AG09309 (cell line): Measurements from ENCODE around the gene HFE.

Experiments used
- DNase-seq: peaks from one replicate; pipeline ENCODE4 v3.0.0-alpha.2; 2010; ENCODE audit warnings: low read depth
- H3K4me3 ChIP-seq: 2 replicates; pipeline ENCODE4 v1.5.1; 2011; ENCODE audit warnings: mild to moderate bottlenecking, low read depth, low read length, moderate library complexity; ENCODE audit not compliant: control insufficient read depth
- TF ChIP-seq, protein P1 (sequence below): IDR thresholded peaks from 2 replicates; pipeline ENCODE4 v1.5.1; 2011; ENCODE audit warnings: mild to moderate bottlenecking, low read depth, low read length, inconsistent platforms; ENCODE audit not compliant: insufficient read depth, control insufficient read depth; ENCODE audit errors: missing control alignments

HFE gene

DNA sequence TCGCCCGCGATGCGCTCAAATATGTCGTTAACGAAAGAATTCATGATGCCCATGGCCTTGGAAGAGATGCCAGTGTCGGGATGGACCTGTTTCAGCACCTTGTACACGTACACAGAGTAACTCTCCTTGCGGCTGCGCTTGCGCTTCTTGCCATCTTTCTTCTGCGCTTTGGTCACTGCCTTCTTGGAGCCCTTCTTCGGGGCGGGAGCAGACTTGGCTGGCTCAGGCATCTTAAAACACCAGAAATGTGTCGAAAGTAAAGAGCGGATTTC lies 36.4 kb downstream of the HFE start:
- peak overlapping the region; percentile 54 for H3K4me3 ChIP-seq
- TF ChIP-seq, protein P1, sequence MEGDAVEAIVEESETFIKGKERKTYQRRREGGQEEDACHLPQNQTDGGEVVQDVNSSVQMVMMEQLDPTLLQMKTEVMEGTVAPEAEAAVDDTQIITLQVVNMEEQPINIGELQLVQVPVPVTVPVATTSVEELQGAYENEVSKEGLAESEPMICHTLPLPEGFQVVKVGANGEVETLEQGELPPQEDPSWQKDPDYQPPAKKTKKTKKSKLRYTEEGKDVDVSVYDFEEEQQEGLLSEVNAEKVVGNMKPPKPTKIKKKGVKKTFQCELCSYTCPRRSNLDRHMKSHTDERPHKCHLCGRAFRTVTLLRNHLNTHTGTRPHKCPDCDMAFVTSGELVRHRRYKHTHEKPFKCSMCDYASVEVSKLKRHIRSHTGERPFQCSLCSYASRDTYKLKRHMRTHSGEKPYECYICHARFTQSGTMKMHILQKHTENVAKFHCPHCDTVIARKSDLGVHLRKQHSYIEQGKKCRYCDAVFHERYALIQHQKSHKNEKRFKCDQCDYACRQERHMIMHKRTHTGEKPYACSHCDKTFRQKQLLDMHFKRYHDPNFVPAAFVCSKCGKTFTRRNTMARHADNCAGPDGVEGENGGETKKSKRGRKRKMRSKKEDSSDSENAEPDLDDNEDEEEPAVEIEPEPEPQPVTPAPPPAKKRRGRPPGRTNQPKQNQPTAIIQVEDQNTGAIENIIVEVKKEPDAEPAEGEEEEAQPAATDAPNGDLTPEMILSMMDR, result no peak
- DNase-seq, result no peak

DNA sequence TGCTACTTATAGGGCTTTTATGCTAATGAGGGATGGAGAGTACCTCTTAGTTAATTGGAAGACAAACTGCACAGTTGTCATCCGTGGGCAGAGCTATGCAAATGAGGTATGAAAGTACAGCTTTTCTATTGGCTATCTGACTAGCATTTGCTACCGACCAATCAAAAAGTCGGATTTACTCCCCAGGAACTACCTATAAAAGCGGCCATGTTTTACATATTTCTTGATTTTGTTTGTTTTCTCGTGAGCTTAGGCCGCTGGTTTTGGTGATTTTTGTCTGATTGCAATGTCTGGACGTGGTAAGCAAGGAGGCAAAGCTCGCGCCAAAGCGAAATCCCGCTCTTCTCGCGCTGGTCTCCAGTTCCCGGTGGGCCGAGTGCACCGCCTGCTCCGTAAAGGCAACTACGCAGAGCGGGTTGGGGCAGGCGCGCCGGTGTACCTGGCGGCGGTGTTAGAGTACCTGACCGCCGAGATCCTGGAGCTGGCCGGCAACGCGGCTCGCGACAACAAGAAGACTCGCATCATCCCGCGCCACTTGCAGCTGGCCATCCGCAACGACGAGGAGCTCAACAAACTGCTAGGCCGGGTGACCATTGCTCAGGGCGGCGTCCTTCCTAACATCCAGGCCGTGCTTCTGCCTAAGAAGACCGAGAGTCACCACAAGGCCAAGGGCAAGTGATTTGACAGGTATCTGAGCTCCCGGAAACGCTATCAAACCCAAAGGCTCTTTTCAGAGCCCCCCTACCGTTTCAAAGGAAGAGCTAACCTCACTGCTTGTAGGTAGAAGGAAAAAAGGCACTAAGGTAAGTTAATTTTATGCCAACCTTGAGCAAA lies 36.9 kb downstream of the HFE start:
- peak overlapping the region; percentile 68 for H3K4me3 ChIP-seq
- TF ChIP-seq, protein P1, result no peak
- peak; percentile 100 for DNase-seq

DNA sequence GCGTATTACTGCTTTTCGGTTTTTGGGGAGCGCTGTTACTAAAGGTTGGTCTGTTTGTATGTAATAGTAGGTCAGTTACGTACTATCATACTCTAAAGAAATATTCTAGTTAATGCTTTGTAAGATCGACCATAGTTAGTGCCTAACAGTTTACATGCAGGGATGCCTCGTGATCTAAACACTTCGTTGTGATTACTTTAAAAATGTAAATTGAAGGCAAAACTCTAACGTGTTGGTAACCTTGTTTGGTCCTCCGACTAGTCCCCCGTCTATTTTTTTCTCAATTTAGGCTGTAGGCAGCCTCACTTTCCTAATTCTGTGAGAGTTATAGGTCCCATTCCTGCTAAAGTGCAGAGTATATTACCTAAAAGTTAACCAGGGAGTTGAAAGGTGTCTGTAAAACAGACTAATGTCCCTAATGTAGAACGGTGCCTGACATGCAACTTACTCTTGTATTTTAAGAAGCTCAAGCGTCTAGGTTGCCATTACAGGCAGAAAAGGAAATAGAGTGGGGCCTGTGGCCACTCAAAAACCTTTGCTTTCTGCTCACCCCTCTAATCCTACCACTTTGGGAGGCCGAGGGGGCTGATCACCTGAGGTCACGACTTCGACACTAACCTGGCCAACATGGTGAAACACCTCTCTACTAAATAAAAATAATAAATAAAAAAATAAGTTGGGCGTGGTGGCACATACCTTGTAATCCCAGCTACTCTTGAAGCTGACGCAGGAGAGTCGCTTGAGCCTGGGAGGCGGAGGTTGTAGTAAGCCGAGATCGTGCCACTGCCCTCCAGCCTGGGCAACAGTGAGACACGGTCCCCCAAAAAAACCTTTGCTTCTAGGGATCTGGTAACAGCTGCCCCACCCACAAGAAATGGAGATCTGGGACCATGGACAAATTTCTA lies 37.8 kb downstream of the HFE start:
- peak overlapping the region; percentile 68 for H3K4me3 ChIP-seq
- DNase-seq, result no peak
- TF ChIP-seq, protein P1, result no peak

DNA sequence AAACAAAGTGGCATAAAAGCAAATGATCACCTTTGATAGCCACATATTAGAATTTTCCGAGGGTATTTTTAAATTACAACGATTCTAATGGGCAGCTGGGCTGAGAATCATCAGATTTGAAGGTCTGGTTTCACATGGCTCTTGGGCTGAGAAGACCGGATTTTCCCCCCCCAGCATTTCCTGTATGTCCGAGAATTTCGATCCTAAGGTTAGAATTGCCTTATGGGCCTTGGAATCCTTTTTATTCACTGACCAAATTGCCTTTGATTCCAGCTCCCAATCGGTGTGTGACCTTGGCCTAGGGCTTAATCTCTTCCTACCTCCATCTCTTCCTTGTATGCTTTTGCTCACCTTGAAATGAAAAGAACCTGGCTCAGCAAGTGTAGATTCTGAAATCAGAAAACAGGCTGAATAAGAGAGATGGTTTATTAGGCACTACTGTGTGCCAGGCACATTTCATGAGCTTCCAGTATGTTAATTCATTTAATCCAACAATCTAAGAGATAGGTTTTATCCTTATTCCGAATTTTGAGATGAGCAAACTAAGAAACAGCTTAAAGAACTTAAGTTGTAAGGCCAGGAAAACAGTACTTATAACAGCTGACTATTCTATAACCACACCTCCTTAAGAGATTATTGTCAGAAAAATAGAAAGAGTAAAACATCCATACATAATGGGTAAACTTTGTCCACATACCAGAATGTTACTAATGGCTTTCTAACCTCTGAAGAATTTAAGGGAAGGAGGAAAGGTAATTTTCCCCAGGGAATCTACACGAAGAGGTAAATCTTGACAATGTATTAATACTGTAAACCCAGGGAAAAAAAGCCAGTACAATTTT lies 39.4 kb downstream of the HFE start:
- TF ChIP-seq, protein P1, result no peak
- H3K4me3 ChIP-seq, result peak overlapping the region; percentile 68
- no peak for DNase-seq

DNA sequence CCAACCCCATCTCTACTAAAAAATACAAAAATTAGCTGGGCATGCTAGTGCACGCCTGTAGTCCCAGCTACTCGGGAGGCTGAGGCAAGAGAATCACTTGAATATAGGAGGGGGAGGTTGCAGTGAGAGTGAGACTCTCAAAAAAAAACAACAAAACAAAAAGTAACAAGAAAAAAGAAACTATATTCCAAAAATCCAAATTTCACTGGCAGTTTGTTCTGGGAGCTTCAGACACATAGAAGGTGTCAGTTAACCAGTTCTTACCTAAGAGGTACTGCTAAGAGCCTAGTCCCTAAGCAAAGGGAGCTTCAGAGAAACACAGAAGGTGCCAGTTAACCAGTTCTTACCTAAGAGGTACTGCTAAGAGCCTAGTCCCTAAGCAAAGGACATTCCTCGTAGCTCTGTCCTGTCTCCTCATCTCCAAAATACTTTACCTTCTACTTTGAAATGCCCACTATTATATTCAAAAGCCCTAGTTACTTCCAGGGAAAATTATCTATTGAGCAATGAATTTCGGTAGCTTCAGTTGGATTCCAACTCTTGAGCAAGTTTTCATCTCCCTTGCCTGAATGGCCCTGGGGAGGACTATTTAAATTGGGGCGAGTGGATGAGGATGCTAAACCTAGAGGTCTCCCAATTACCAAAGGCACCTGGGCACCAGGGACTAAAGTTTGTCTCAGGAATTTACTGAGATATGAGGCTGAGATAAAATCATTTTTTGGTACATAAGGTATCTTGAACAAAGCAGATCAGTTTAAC lies 41.0 kb downstream of the HFE start:
- DNase-seq, result no peak
- H3K4me3 ChIP-seq, result peak overlapping the region; percentile 68
- TF ChIP-seq, protein P1, result no peak
